Urinary bladder (tissue), 4 donors: ENCODE data around the gene GCFC2. TPM values are rescaled to one million over a fixed set of nuclear protein-coding genes. Genes with fewer than 3 reads are reported as not detected.

Experiments
- DNase-seq: peaks from one replicate; pipeline ENCODE4 v3.0.0-alpha.2; 2015; ENCODE audit errors: extremely low spot score
- H3K27ac ChIP-seq: one replicate; pipeline ENCODE4 v1.5.1; 2013; ENCODE audit warnings: low read depth, mild to moderate bottlenecking, moderate library complexity
- H3K36me3 ChIP-seq: one replicate; pipeline ENCODE4 v1.6.1; 2013; ENCODE audit warnings: mild to moderate bottlenecking, moderate library complexity; ENCODE audit not compliant: insufficient read depth
- H3K4me1 ChIP-seq: one replicate; pipeline ENCODE4 v1.6.1; 2013; ENCODE audit warnings: mild to moderate bottlenecking, moderate library complexity; ENCODE audit not compliant: insufficient read depth
- H3K4me3 ChIP-seq: one replicate; pipeline ENCODE4 v1.5.1; 2013; ENCODE audit warnings: low read depth, low read length
- WGBS: extraction: QIAGEN DNeasy Blood & Tissue Kit; methylation state at CpG from one replicate; pipeline ENCODE4 v1.1.7; 2013; 5-methylcytosine and 5-hydroxymethylcytosine counted together
- polyA plus RNA-seq: library from polyadenylated mRNA; stranded (reverse); fragments of 200-250 nt; gene quantifications from one replicate; pipeline ENCODE4 v1.2.3, GENCODE V29; 2013
- total RNA-seq: library from RNA; depleted of rRNA; stranded (reverse); fragments of >200 nt; gene quantifications from one replicate; pipeline ENCODE4 v1.2.3, GENCODE V29; 2014
- donor health status: healthy with polysubstance abuse.
- donor health status: healthy.

GCFC2 gene
- total and polyA plus RNA-seq, 2 donors = 14.9 to 67.5 TPM

DNA sequence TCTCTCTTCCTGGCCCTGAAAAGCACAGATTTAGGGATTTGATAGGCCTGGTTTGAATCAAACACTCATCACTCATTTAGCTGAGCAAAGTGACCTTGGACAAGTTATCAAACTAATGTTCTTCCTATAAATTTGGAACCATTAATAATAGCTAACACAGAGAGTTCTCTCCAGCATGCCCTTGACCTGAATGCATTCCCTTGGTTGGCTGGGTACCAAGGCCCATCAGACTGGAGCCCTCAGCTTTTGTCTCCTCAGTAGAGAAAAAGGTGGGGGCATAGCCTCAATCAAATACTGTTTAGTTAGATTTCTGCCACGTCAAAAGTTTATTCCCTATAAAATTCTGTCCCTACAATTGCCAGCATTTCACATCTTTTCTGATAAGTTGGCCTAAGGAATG is 77.9 kb downstream of the GCFC2 start:
- 67% methylated on average over 1 of the region's 1 CpG for WGBS
- no peak overlapping the region for H3K4me3 ChIP-seq
- H3K4me1 ChIP-seq = no peaks in the 10 kb centered on the region
- no peak overlapping the region for H3K27ac ChIP-seq
- no peak for DNase-seq
- H3K36me3 ChIP-seq = no peaks in the 10 kb centered on the region

DNA sequence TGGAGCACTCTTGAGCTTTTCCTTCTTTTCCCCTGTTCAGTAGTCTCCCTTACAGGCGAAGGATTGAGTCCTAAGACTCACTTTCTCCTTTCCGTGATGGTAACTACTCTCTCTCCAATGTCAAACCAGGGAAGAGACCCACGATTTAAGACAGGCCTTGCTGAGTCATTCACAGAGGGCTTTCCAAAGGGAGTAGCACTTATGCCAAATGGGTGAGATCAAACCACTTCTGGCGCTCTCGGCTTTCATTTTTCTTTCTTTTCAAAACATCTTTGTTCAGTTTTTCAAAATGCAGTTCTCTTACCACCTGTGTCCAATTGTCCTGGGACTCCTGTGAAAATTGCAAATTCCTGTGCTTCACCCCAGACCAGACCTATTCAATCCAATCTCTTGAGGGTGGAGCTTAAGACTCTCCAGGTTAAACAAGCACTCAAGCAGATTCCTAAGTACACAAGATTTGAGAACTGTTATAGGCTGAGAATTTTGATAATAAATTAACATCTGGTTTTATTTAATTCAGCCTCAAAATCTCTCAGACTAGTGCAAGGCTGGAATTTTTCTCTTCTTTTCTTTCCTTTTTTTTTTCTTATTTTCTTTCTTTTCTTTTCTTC is 78.5 kb downstream of the GCFC2 start:
- Histone ChIP-seq H3K4me1 (no peaks in the 10 kb centered on the region), H3K27ac (no peak overlapping the region), H3K36me3 (no peaks in the 10 kb centered on the region), H3K4me3 (no peak overlapping the region)
- DNase-seq = no peak
- 70% methylated on average over 5 of the region's 5 CpGs for WGBS

DNA sequence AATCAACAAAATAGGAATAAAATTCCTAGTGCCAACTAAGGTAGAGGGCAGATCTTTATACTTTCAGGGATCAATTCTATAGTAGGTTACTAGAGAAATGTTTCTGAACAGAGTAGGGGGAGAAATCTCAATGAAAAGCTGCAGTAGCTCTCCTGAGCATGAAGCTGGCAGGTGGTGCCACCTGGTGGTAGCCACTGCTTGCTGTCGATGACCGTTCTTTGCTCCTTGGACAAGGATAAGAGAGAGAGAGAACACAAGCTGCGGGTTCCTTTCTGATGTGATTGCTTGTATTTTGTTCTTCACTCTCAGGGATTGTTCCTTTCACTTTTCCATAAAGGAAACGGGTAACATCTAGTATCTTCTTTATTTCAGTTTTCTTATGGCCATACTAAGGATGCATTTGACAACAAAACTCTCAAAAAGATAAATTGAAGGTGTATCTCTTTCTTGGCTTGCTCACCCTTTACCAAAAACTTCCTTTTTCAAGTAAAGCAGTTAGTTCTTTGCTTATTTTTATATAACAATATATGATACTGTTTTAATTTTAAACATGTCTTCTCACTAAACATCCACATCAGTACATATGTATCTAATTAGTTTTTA is 82.7 kb downstream of the GCFC2 start:
- DNase-seq = no peak
- Histone ChIP-seq H3K27ac (no peak overlapping the region), H3K4me3 (no peak overlapping the region), H3K4me1 (no peaks in the 10 kb centered on the region), H3K36me3 (no peaks in the 10 kb centered on the region)
- WGBS = 1% methylated on average over 4 of the region's 4 CpGs

DNA sequence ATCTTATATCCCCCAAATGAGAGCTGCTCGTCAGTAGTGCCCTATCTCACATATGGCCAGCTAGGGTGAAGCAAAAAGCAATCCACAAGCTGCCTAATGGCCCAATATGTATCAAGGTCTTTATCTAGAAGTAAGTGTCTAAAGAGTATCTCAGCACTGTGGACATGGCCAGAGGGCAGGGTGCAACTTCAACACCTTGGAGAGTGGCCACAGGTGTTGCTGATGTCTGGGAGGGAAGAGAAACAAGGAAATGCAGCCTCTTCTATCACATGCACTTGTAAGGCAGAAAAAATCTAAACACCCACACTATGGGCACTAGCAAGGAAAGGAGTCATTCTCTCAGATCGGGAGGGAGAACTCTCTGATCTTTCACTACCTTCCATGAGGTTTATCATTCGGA is 87.8 kb downstream of the GCFC2 start:
- Histone ChIP-seq H3K4me1 (no peaks in the 10 kb centered on the region), H3K36me3 (no peaks in the 10 kb centered on the region), H3K27ac (no peak overlapping the region), H3K4me3 (no peak overlapping the region)
- WGBS = 80% methylated on average over 3 of the region's 3 CpGs
- no peak for DNase-seq

DNA sequence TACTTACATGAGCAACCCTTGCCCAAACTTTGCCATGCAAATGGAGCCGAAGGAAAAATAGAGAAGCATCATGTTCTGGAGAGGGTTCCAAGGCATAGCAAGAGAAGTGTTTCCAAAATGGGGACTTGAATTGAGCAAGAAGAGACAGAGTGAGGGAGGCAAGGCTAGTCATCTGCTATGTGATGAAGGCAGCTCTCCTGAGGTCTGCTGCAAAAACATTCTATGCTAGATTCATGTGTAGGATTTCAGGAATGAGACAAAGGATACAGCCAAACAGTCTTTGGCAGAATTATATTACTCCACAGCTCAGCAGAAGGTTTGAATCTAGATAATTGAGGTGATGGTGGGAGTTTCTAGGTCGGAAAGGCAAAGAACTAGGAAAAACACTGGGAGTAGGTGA is 88.2 kb downstream of the GCFC2 start:
- no peak overlapping the region for H3K27ac ChIP-seq
- no peak overlapping the region for H3K4me3 ChIP-seq
- H3K36me3 ChIP-seq = no peaks in the 10 kb centered on the region
- 35% methylated on average over 2 of the region's 2 CpGs for WGBS
- no peaks in the 10 kb centered on the region for H3K4me1 ChIP-seq
- no peak for DNase-seq

DNA sequence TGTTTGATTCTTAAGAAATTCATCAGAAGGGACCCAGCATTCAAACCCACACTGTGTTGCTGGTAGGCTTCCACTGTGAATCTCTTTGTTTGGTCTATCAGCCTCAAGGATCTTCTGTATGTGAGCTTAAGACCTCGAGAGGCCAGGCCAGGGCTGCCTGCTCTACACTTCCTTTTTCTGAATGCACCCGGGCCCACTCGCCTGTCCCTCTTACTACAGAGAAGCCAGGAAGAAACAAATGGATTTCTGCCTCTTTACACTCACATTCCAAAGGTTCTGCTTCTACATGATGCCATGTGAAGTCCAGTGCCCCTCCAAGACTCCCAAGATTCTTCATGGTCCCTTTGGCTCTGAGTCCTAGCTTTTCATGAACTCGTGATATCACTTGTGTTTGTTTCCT is 89.5 kb downstream of the GCFC2 start:
- 83% methylated on average over 4 of the region's 4 CpGs for WGBS
- Histone ChIP-seq H3K27ac (no peak overlapping the region), H3K4me3 (no peak overlapping the region), H3K4me1 (no peaks in the 10 kb centered on the region), H3K36me3 (no peaks in the 10 kb centered on the region)
- no peak for DNase-seq

DNA sequence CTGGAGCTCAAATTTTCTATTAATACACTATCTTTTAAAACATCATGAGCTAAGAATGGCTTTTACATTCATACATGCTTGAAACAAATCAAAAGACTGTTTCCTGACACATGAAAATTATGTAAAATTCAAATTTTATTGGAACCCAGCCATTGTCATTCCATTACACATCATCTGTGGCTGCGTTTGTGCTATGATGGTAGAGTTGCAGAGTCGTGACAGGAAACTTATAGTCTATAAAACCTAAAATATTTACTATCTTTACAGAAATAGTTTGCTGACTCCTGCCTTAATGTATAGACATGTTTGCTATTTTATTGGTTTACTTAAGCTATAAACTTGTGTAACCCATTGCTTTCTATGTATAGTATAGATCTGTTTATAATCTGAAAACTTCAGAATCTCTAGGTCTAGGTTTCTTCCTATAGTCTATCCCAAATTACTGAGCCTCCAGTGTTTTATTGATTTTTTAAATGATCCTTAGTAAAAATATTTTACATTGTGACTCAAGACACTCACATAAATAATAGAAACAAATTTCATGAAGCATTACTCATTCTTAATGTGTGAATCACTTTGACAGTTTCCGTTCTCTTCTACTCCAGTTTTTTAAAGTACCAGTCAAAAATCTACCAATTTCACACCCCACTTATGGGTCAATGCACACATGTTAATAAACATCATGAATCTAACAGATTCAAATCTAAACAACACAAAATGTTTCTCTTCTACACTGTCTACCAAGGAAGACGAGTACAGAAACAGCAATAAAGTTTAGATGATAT is 90.6 kb downstream of the GCFC2 start:
- DNase-seq = no peak
- Histone ChIP-seq H3K4me3 (no peak overlapping the region), H3K27ac (no peak overlapping the region), H3K4me1 (no peaks in the 10 kb centered on the region), H3K36me3 (no peaks in the 10 kb centered on the region)
- WGBS = 51% methylated on average over 4 of the region's 4 CpGs

DNA sequence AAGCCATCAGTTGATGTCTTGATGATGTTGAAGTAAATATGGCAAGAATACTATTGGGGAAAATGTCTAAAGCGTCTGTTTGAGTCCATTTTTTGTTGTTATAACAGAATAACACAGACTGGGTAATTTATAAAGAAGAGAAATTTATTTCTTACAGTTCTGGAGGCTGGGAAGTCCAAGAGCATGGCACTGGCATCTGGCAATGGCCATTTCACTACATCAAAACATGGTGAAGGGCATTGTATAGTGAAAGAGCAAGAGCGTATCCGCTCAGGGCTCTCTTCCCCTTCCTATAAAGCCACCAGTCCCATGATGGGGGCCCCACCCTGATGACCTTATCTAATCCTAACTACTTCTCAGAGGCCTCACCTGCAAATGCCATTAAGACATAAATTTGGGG is 93.8 kb downstream of the GCFC2 start:
- WGBS = 95% methylated on average over 3 of the region's 3 CpGs
- Histone ChIP-seq H3K27ac (no peak overlapping the region), H3K36me3 (no peaks in the 10 kb centered on the region), H3K4me1 (no peaks in the 10 kb centered on the region), H3K4me3 (no peak overlapping the region)
- no peak for DNase-seq

DNA sequence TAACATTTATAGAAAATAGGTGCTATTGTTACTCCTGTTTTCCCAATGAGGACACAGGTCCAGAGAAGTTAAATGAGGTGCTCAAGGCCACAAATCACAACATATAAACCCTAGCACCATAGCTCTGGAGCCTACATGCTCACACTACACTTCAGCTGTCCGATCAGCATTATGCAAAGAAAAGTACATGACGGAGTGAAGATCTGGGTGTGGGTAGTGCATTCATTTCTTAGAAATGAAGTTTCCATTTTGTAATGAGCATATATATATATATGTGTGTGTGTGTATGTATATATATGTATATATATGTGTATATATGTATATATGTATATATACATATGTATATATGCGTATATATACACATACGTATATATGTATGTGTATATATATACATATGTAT is 94.3 kb downstream of the GCFC2 start:
- 90% methylated on average over 4 of the region's 4 CpGs for WGBS
- DNase-seq = no peak
- H3K4me1 ChIP-seq = no peaks in the 10 kb centered on the region
- no peaks in the 10 kb centered on the region for H3K36me3 ChIP-seq
- no peak overlapping the region for H3K27ac ChIP-seq
- no peak overlapping the region for H3K4me3 ChIP-seq

DNA sequence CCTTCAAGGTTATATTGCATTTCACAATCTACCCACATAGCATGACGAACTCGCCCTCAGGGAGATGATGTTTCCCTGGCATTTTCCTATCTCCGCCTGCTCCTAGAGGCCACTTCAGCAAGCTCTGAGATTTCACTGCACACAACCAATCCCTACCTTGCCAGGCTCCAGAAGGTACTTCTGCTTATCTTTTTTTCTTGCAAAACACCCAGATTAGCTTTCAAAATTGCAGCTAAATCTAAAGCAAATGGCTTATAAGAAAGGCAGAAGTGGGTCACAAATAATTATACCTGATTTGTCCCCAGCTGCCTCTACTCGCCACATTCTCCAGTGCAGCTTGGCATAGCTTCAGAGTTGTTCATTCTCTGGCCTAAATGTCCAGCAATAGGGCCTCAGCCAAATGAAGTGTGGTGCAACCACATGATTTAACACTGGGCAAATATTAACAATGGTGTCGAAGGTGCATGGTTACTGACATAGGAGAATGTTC is 96.5 kb downstream of the GCFC2 start:
- H3K36me3 ChIP-seq = no peaks in the 10 kb centered on the region
- H3K4me1 ChIP-seq = no peaks in the 10 kb centered on the region
- 87% methylated on average over 5 of the region's 5 CpGs for WGBS
- DNase-seq = no peak
- H3K27ac ChIP-seq = no peak overlapping the region
- H3K4me3 ChIP-seq = no peak overlapping the region

DNA sequence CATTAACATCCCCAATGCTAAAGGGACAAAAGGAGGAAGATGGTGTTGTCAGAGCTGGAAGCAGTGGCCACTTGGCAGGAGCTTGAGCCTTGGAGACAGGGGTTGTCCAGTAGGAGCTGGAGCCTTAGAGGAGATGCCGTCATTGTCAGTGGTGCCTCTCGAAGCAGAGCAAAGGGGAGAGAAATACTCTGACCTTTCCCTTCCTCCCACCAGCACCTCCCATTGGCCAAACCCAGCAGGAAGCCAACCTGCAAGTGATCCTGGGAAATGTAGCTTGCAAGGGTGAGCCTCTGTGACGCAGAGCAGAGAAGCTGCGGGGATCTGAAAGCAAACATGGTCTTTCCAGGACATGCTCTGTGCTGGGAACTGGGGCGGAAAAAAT is 97.9 kb downstream of the GCFC2 start:
- H3K4me3 ChIP-seq = no peak overlapping the region
- DNase-seq = no peak
- WGBS = 85% methylated on average over 5 of the region's 5 CpGs
- H3K36me3 ChIP-seq = no peaks in the 10 kb centered on the region
- H3K4me1 ChIP-seq = no peaks in the 10 kb centered on the region
- H3K27ac ChIP-seq = no peak overlapping the region
